HG02588 (cell line): ENCODE data around the gene FKBP11.

Source experiments
- ATAC-seq: cut with Tn5 transposase; IDR thresholded peaks from one replicate; pipeline ENCODE4 v1.9.1; 2021; ENCODE audit warnings: mild to moderate bottlenecking, moderate library complexity; ENCODE audit not compliant: unreplicated experiment

Gene FKBP11

DNA sequence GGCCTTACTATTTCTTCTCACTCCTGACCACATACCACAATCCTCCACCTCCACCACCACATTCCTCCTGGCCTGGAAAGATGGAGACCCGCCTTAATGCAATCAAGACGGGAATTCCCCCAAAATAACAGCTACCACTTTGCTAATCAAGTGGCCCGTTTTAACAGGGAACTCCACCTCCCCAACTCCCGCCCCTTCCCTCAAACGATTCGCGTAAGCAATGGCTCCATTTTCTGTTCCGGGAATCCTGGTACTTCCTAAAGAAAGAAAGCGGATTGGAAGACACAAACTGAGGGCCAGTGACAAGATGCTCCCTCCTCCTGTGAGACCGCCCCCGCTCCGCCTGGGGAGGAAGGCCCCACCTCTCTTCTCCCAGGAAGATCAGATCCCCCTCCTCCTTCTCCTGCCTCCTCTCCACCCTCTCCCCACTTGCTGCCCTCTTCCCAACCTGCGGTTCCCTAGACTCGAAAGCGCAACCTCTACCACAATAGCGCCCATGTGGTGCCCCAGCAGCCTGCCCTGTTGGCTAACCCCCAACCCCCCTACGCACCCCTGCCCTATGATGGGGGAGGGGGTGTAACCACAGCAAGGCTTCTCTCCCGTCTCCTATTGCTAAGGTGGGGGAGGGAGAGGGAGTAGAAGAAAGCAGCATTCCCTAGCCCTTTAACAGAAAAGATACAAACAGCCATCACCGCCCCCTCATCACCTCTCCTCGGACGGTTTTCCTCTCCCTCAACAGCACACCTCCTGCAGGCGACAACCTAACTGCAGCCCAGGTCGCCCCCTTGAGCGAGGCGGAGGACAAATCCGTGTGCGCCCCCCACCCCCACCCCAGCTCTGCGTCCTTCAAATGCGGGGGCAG, 31.2 kb upstream of the FKBP11 start:
- ATAC-seq: no peak

- ATAC-seq: no peak
These were observed 29.7 kb upstream of the FKBP11 start for GRCh38 chr12:48954841-48955501.

DNA sequence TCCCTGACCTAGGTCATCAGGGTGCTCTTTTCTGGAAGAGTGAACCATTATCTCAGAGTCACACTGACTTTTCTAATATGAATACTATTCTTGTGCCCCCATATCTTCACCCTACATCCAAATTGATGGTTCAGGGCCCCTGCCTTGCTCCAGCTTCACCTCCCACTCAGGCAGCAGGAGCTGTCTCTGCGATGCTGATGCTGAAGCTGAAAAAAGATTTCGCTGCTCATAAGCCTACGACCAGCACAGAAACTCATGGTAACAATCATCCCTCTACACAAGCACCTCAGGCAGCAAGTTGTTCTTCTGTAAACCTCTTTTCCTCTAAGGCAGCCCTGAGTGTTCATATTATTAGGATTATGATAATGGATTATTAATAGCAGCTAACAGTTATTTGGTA, 28.8 kb upstream of the FKBP11 start:
- ATAC-seq: no peak

DNA sequence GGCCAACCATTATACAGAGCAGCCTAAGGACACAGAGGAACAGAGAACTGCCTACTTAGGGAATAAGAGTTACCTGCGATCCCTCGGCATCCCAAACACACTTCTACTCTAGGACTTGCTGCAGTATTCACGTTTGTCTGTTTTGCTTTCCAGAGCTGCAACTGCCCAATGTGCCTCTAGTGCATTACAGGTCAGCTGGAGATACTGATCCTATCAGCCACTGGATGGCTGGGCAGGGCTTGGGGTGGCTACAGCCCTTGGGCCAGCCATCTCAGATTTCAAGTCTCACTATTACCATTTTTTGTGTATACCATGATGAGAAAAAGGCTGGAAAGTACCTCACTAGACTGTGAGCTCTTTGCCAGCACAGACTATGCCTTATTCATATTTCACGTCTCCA, 27.4 kb upstream of the FKBP11 start:
- no peak for ATAC-seq

DNA sequence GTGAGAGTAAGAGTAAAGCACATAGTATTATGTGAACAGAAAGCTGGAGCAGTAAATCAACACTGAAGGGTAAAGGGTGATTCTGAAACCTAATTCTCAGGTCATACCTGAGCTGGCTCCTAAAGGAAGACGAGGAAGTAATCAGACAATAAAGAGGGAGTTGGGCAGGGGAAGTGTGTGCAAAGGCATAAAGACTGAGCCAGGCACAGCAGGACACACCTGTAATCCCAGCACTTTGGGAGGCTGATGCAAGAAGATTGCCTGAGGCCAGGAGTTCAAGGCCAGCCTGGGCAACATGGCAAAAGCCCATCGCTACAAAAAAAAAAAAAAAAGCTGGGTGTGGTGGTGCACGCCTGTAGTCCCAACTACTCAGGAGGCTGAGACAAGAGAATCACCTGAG, 22.4 kb upstream of the FKBP11 start:
- ATAC-seq: no peak

DNA sequence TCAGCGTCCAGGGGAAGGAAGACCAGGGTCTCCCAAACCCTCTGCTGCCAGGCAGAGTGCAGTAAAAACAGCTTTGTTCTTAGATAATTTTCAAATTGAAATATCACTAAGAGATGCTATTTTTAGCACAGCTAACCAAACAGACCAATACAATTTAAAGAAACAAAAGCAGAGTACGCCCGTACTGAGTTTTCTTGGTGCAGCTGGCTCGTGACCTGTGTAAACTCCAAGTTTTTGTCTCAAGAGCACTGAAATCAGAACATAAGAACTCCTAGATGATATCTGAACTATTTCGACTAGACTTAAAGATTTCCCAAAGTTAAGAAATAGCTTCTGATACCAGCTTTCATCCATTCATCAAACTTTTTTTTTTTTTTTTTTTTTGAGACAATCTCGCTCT, 21.7 kb upstream of the FKBP11 start:
- ATAC-seq: no peak

DNA sequence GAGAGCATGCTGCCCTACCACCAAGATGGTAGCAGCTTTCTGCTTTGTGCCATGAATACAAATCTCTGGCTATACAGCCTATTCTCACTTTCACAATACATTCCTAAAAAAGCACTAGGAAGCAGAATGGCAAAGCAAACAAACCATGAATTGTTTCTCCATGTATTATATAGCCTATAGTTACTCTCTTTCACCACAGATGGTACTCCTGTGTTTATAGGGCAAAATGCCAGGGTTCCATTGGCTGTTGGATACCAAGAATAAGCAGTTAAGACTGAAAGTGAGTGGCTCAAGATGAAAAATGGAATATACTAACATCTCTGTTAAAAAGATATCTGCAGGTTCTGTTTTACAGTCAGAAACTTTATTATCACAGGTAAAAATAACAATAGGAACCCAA, 20.9 kb upstream of the FKBP11 start:
- no peak for ATAC-seq

DNA sequence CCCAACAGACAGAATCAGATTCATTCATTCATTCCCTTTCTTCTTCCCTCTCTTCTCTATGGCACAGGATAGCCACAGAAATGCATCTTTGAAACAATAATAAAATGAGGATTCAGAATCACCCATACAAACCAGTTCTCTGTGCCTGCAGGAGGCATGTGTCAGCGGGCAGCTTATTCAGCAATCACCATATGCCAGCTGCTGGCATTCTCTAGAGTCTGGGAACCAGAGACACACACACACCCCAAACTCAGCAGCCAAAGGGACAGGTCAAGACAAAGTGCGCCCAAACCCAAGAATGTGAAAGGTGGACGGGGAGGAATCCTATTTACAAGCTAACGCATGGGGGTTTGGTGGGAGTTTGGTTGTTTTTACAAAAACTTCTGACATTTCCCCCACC, 17.9 kb upstream of the FKBP11 start:
- no peak for ATAC-seq

DNA sequence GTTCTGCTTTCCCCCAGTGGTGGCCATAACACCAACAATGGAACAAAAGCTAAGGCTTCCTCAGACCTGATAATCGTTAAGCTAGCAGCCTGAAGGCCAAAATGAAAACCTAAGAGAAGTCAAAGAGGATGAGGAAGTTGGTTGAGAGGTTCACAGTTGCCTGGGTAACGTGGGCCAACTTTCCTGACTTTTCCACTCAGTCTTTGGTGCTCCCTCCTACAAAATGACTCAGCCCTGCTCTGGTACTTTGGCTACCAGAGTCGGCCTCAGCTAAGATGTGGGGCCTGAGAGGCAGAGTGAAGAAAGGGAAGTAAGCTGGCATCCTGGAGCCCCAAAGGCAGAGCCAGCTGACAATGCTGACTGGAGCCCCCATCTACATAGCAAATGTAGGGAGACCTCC, 14.9 kb upstream of the FKBP11 start:
- no peak for ATAC-seq

GRCh38 chr12:48938805-48939204, 13.5 kb upstream of the FKBP11 start:
- ATAC-seq: no peak

DNA sequence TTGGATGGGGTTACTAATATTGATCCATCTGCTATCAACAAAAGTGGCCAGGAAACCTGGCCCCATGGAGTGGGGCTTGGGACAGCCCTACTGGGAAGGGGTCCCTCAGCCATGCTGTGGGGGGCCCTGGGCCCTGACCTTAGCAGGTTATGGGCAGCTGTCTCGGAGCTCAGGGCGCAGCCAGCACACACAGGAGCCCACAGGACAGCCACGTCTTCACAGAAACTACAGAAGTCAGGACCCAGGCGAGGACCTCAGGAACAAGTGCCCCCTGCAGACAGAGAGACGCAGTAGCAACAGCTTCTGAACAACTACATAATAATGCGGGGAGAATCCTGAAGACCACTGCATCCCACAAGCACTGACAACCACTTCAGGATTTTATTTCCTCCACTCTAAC, 11.9 kb upstream of the FKBP11 start:
- no peak for ATAC-seq

DNA sequence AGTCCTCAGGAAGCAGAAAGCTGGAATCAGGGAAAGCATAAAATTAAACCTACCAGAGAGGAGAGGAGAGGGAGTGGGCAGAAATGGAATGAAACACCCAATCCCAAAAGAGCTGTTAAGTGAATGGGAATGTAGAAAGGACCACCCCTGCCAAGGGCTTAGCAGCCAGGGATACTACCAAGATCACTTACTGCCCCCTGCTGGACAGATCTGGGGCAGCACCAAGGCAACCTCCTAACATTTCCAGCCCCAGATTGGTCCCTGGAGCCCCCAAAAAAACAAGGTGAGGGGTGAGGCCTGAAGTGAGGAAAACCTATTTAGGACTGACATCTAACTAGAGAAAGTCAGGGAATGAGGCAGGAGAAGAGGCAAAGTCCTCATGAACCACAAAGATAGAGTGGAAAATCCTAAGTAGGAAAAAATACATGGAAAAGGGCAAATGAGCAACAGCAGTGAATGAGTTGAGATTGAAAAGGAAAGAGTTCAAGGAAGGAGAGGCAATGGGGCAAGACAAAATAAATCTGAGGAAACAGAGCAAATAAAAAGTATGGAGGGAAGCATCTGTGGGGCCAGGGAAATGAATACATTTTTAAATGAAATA, 11.2 kb upstream of the FKBP11 start:
- ATAC-seq: no peak

- no peak for ATAC-seq
These were observed 9.0 kb upstream of the FKBP11 start for GRCh38 chr12:48934312-48934706.

- no peak for ATAC-seq
These were observed 8.5 kb upstream of the FKBP11 start for GRCh38 chr12:48933664-48934311.

GRCh38 chr12:48932878-48933277, 7.6 kb upstream of the FKBP11 start:
- ATAC-seq: no peak

GRCh38 chr12:48930475-48930874, 5.2 kb upstream of the FKBP11 start:
- ATAC-seq: no peak

DNA sequence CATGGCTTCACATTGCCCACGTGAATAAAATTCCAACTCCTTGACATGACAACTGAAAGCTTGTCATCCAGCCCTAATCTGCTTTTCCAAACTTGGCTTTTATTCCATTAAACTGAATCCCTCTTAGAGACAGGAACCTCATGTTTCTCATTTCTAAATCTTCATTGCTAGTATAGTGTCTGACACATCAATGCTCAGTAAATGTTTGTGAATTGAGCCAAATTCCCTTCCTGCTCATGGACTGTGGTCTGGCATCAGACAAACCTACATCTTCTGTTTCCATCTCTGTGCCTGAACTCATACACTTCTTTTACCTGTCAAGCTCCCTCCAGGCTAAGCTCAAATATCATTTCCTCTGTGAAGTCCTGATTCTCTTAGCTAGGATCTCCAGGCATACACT, 4.3 kb upstream of the FKBP11 start:
- ATAC-seq: no peak

GRCh38 chr12:48927261-48927660, 2.0 kb upstream of the FKBP11 start:
- no peak for ATAC-seq

DNA sequence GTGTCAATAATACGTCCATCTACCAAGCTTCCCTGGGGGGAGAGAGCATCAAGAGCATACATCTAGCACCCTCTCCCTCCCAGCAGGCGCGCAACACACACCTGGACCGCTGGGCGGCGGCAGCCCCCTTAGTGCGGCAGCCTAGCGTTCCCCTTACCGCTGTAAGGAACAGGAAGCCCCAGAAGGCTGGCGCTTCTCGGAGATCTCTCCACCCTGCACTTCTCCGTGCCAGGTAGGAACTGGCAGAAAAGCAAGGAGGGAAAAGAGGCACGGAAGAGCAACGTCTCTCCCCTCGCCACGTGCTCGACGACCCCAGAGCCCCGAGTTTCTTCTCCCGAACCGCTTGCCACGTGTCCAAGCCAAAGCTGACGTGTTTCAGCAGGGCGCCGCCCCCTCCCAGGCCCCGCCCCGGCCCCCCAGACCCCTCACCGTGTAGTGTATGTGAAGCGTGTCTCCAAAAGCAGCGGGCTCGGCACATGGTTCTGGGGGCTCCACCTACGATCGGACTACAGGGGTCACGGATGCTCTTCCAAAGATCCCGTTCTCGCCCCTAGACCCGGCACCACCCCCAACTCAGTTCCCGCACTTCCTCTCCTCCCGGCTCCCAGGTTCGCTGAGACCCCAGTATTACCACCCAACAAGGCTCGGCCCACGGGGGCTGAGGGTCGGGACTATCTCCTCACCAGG, 532 bp downstream of the FKBP11 start:
- ATAC-seq: peak; percentile 77

DNA sequence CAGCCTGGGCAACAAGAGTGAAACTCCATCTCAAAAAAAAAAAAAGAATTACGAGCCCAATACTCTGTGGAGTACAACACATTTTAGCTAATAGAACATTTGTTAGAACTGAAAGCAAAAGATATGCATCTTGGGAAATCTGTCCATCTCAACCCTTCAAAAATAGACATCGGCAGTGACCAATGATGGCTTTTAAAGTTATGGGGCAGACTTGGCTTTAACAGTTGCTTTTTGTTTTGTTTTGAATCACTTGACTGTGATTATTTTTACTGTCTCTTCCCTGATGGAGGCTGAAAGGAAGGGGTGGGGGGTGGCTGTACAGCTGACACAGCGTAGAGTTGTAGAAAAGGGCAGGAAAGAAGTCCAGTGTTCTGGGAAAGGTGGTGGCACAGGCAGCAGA, 2.2 kb downstream of the FKBP11 start:
- ATAC-seq: no peak
